GM23248 (cell line): ENCODE data around the gene PTGR2.

ENCODE experiments used
- EZH2 ChIP-seq: fragments of 200-600 bp; sonication (generic); IDR thresholded peaks from 2 replicates; pipeline ENCODE4 v1.6.1; 2018; ENCODE audit warnings: antibody characterized with exemption, mild to moderate bottlenecking; ENCODE audit not compliant: insufficient read depth, poor library complexity, severe bottlenecking
- EZH2phosphoT487 ChIP-seq: fragments of 200-600 bp; sonication (generic); IDR thresholded peaks from 2 replicates; pipeline ENCODE4 v1.6.1; 2018; ENCODE audit warnings: antibody characterized with exemption, moderate library complexity, mild to moderate bottlenecking, low read depth; ENCODE audit not compliant: insufficient read depth

DNA sequence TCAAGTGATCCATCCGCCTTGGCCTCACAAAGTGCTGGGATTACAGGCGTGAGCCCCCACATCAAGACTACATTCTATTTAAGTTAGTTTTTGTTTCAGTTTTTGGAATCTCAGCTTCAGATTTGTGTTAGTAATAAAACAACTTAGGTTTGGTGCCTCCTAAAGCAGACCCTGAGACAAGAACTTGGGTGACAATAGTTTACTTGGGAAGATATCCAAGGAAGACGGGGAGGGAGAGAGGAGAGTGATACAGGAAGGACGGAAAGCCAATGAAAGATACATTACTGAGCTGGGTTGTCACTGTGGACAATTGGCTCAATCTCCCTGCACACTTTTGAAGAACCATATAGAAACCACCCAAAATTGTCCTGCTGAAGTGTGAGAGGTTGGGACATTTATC, 22.6 kb upstream of the PTGR2 start:
- TF ChIP-seq EZH2 (no peak), EZH2phosphoT487 (no peak)
